Body of pancreas (tissue), 4 donors: ENCODE data around the gene TMC7. TPM values are rescaled to one million over a fixed set of nuclear protein-coding genes. Genes with fewer than 3 reads are reported as not detected.

Experiments
- ATAC-seq: fragments of 150-250 bp; one replicate; pipeline ENCODE4 v1.9.1; 2016
- DNase-seq, 4 donors: peaks; one replicate each; pipeline ENCODE4 v3.0.0-alpha.2; 2019
- H3K27ac ChIP-seq, 4 donors: fragments of 200-600 bp; sonication (generic); 1 replicate in 3 of 4; 2 replicates in 1 of 4; pipeline versions ENCODE4 v1.5.1 to v1.6.1; 2016 to 2019; ENCODE audit warnings: mild to moderate bottlenecking in 1 of 4, mixed read lengths in 1 of 4, moderate library complexity in 1 of 4
- H3K27me3 ChIP-seq, 2 donors: fragments of 200-600 bp; sonication (generic); one replicate each; pipeline ENCODE4 v1.6.0; 2016; ENCODE audit warnings: mild to moderate bottlenecking in 1 of 2
- H3K36me3 ChIP-seq, 2 donors: fragments of 200-600 bp; sonication (generic); replicated peaks in 1 of 2; 2 replicates each; pipeline ENCODE4 v1.5.1; 2016; ENCODE audit warnings: low read depth in 2 of 2; ENCODE audit not compliant: insufficient read depth in 1 of 2
- H3K4me1 ChIP-seq: fragments of 200-600 bp; sonication (generic); one replicate; pipeline ENCODE4 v1.6.0; 2016
- H3K4me3 ChIP-seq, 2 donors: fragments of 200-600 bp; sonication (generic); 1 replicate in 1 of 2; 2 replicates in 1 of 2; pipeline ENCODE4 v1.5.1; 2016 to 2019
- H3K9me3 ChIP-seq, 3 donors: fragments of 200-600 bp; sonication (generic); 1 replicate in 2 of 3; 2 replicates in 1 of 3; pipeline ENCODE4 v1.5.1; 2016
- CTCF ChIP-seq, 7 experiments: fragments of 450-650 bp in 4 of 7; fragments of 200-600 bp in 3 of 7; sonication (generic) in 3 of 7; IDR thresholded peaks; one replicate each; pipeline ENCODE4 v1.5.1; 2016 to 2019; ENCODE audit warnings: antibody characterized with exemption in 7 of 7
- POLR2A ChIP-seq, 3 donors: fragments of 450-650 bp; IDR thresholded peaks; one replicate each; pipeline ENCODE4 v1.6.1; 2016; ENCODE audit warnings: antibody characterized with exemption in 3 of 3, mild to moderate bottlenecking in 2 of 3
- WGBS, 2 donors: methylation state at CpG; one replicate each; pipeline ENCODE4 v1.1.5; 2017; 5-methylcytosine and 5-hydroxymethylcytosine counted together
- intact Hi-C: fragments of 100-400 bp; cut with DNase I; formaldehyde crosslinking; loops from one replicate; pipeline ENCODE4 v1.15.1; 2023
- total RNA-seq, 2 donors: library from RNA; depleted of rRNA; stranded (reverse); fragments of >200 nt; gene quantifications; one replicate each; pipeline ENCODE4 v1.1.0, GENCODE V29; 2016

TMC7 gene
- total RNA-seq, 2 donors from 2014 or later: 0.33 to 0.78 TPM

GRCh38 chr16:19105891-19106624 lies 122.3 kb downstream of the TMC7 start:
- Histone ChIP-seq H3K27me3 (no peaks in the 10 kb centered on the region), H3K27ac (no peak overlapping the region), H3K4me1 (peaks cover 7% of the 10 kb centered on the region), H3K9me3 (no peaks in the 10 kb centered on the region), H3K4me3 (no peak overlapping the region), H3K36me3 (no peaks in the 10 kb centered on the region)
- intact Hi-C loops: no loop called here
- 65 to 68% methylated on average over 11 of the region's 11 CpGs for whole genome bisulfite sequencing, 2 donors
- TF ChIP-seq POLR2A (IDR thresholded peaks at IDR 0.05) (no peak), CTCF (IDR thresholded peaks at IDR 0.05) (no peak)
- DNase-seq (no peak), ATAC-seq (no peak)

GRCh38 chr16:19106625-19107020 lies 122.9 kb downstream of the TMC7 start:
- 86 to 93% methylated on average over 2 of the region's 2 CpGs for WGBS, 2 donors
- Histone ChIP-seq H3K27me3 (no peaks in the 10 kb centered on the region), H3K36me3 (no peaks in the 10 kb centered on the region), H3K9me3 (no peaks in the 10 kb centered on the region), H3K27ac (no peak overlapping the region), H3K4me1 (peaks cover 13% of the 10 kb centered on the region), H3K4me3 (no peak overlapping the region)
- ATAC-seq (no peak), DNase-seq (no peak)
- intact Hi-C loops: no loop called here
- no peak for TF ChIP-seq POLR2A (IDR thresholded peaks at IDR 0.05)
- TF ChIP-seq CTCF (IDR thresholded peaks at IDR 0.05): no peak

GRCh38 chr16:19108409-19109287 lies 124.9 kb downstream of the TMC7 start:
- intact Hi-C loops: no loop called here
- 88 to 93% methylated on average over 9 of the region's 9 CpGs for WGBS, 2 donors

GRCh38 chr16:19109288-19109664 lies 125.5 kb downstream of the TMC7 start:
- ATAC-seq (no peak), DNase-seq (no peak)
- TF ChIP-seq CTCF (IDR thresholded peaks at IDR 0.05): no peak
- TF ChIP-seq POLR2A (IDR thresholded peaks at IDR 0.05): no peak
- Histone ChIP-seq H3K9me3 (no peaks in the 10 kb centered on the region), H3K27ac (no peak overlapping the region), H3K27me3 (no peaks in the 10 kb centered on the region), H3K4me3 (no peak overlapping the region), H3K4me1 (peaks cover 23% of the 10 kb centered on the region), H3K36me3 (no peaks in the 10 kb centered on the region)
- WGBS, 2 donors: 86 to 93% methylated on average over 4 of the region's 4 CpGs
- intact Hi-C loops: no loop called here

More at GRCh38 chr16:19108409-19109287, 124.9 kb downstream of the TMC7 start:
- Histone ChIP-seq H3K36me3 (no peaks in the 10 kb centered on the region), H3K4me3 (no peak overlapping the region), H3K4me1 (peaks cover 23% of the 10 kb centered on the region), H3K27me3 (no peaks in the 10 kb centered on the region), H3K9me3 (no peaks in the 10 kb centered on the region), H3K27ac (no peak overlapping the region)
- TF ChIP-seq POLR2A (IDR thresholded peaks at IDR 0.05) (no peak), CTCF (IDR thresholded peaks at IDR 0.05) (no peak)
- DNase-seq (no peak), ATAC-seq (no peak)
